NCI-H2107 (cell line): ENCODE data around the gene ZNF438.

Source experiments
- DNase-seq: peaks from one replicate; lab custom pipeline; 2025; lab: John Stamatoyannopoulos, UW

Gene ZNF438

DNA sequence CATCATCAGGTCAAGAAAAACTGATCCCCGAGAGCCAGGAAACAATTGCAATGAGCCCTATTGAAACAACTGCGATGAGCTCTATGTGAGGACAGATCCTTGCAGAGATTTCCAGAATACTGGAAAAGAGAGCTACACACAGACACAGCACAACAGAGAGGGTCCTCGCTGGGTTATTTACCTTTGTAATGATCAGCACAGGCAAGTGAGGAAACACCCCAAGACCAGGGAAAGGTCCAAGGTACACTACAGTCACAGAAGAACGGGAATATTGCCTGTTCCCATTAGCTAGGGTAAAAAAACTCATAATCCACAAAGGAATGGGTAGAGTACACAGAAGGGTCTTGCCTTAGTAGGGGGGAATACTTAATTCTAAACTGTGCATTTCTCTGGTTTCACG is 152.7 kb downstream of the ZNF438 start:
- DNase-seq: no peak

DNA sequence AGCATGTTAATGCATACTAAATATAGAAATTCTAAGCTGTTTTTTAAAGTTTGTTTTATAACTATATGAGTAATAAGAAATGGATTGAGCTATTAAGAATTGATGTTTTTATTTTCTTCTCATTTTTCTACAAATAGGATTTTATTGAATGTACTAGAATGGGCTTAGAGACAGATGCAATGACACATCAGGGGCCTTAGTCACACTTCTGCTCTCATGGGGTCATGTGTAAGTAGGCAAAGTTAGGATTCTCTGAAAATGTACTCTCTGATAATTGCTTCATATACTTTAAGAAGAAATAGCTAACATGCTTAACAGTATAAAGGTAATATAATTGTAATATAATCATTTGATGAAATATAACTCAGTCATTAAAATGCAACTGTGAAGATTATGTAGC is 154.6 kb downstream of the ZNF438 start:
- no peak for DNase-seq

DNA sequence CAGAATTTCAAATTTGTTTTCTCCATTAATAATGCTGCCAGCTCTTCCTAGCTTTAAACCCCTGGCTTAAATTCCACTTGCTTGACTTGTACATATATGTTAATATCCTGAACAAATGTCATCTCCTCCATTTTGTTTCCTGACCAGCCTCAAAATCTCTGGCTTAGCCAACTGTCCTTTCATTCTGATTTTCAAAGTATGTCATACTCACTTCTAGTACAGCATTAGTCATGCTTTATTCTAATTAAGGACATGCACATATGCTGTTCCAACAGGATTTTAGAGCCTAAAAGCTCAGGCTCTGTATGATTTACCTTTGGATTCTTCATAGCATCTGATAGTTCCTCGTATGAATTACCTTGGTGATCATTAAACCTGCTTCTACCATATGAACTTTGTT is 158.3 kb downstream of the ZNF438 start:
- no peak for DNase-seq

DNA sequence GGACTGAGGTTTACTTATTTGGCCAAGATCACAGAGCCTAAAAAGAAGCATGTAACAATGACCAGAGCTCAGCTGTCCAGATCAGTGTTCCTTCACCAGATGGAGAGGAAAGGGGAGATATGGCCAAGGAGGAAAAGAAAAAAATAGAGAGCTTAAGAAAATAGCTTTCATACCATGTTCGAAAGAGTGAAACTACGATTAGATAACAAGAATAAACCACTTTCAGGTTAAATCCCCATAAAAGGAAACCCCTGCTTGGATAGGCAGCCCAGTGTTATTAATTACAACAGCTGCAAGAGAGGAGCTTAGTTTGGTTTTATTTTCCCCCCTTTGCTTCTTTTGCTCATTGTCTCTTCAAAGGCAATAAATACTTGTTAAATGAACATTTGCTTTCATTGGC is 160.8 kb downstream of the ZNF438 start:
- no peak for DNase-seq

DNA sequence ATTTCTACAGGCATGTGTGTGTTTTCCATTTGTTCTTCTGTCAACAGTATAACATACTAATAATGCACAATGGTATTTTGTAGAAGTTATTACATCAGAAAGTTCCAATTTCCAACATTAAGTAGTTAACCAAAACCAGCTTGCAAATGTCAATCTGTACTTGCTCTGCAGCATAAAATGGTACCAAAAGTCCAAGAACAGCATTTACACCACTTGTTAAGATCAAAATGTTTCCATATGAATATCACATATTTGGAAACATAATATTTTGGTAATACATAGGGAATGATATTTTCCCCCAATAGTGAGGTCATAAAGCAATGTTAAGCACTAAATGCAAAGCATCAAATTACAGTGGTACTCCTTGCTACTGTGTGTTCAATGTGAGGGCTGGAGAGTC is 162.1 kb downstream of the ZNF438 start:
- no peak for DNase-seq

DNA sequence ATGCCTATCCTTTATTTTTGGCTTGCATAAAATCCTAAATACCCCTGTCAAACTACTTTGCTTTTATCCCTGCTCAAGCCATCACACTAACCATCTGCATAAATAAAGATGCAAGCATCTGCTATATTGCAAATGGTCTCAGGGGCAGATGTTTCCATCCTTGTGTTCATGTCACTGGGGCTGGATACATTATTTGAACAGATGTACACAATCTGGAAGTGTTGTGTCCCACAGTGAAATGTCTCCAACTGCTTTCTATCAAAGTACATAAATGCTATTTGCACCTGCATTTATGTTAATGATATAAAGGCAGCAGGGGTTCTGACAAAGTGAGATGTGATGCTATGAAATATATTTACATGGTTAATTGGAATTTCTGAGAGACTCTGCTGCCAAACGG is 163.1 kb downstream of the ZNF438 start:
- DNase-seq: no peak

DNA sequence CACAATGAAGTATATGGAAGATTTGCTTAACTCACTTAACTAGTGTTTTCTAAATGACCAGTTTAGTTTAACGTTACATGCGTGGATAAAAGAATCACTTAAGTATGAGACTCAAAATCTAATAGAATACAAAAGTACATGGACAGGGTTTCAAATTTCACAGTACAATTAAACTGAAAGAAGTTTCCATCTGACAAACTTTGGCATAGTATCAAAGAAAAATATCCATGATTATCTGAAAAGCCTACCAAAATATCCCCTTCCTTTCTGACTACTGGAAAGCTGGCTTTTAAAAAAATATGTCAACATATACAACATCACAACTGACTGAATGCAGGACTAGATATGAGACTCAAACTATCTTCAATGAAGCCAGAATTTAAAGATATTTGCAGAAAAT is 164.8 kb downstream of the ZNF438 start:
- no peak for DNase-seq

DNA sequence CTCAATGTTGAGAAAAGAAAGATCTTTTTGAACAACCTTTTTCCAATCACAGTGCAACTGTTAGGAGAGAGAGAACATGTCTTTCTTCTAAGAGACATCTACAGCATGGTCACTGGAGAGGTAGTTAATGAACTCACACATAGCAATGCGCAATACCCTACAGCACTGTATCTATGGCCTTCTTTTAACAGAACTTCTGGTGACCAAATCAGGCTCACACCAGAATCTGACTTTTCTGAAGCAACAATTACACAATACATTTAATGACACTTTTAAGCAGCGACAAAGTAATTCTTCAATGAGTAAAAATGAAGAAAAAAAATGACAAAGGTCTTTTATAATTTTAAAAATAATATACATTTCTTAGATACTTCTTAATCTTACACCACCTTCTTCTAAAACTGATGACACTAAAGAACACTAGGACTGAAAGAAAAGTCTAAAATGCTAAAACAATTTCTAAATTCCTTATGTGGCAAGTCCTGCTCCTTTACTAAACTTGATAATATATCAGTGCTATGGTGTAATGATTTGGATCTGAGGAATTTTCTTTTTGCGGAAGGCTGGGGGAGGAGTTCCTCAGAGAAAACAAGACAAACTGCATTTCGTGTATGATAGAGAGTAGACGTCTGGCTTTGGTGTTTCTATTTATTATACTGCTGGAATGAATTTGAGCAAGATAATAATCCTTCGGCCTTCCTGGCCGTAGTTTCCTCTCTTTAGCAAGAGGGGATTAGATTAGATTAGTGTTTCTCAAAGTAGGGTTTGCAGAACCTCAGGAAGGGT is 166.3 kb downstream of the ZNF438 start:
- DNase-seq: no peak

DNA sequence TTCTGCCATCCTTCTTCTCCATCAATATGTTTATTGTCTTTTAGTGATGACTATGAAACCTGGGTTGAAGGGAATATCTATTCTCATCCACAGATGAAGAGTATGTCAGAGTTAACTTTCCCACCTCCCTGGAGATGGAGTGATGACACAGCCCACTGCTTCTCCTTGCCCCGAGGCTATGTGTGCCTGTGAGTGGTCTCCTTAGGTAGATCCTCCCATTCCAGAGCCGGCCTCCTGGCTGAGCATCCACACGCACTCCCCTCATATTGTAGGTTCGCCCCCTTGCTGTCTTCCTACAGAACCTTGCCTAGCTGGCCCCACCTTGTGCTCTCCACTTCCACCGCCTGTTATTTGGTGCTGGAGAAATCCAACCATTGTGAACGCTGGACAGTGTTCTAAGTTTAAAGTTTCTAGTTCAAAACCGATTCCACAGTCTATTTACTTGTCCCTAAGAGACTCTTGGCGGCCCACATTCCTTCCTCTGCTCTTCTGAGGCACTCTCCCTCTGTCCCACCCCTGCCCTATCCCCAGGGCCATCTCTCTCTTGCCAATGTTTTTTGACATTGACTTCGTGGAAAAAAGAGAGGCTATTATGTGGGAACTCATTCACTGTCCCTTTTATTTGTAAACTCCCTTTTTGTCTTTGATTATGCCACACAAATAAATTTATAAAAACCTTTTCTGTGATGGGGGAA is 168.0 kb downstream of the ZNF438 start:
- no peak for DNase-seq

DNA sequence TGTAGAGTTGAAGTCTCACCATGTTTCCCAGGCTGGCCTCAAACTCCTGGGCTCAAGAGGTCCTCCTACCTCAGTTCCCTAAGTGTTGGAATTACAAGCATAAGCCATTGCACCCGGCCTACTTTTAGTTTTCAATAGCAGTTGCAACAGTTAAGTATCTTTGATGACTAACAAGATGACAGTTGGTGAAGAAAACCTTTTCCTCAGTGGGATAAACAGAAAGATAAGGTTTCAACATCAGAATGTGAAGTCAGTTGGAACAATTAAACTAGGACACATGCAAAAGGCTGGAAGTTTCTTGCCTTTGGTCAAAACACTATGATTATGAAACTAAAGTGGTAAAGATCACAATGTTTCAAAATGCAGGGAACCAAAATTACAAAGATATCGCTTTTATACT is 169.2 kb downstream of the ZNF438 start:
- no peak for DNase-seq

DNA sequence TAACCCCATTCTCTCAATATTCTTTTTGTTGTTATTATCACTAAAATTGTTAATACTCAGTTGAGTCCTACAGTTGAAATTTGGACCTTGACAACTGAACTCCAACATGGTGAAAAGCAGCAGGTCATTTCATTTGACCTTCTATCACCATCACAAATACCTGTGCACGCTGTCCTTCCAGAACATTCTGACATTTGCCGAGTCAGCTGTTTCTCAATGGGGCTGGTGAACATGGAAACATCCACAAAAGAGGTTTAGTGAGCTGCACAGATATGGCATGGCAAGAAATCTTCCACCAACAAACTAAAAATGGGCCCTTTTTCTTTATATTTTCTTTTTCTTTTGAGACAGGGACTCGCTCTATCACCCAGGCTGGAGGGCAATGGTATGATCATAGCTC is 169.7 kb downstream of the ZNF438 start:
- no peak for DNase-seq

DNA sequence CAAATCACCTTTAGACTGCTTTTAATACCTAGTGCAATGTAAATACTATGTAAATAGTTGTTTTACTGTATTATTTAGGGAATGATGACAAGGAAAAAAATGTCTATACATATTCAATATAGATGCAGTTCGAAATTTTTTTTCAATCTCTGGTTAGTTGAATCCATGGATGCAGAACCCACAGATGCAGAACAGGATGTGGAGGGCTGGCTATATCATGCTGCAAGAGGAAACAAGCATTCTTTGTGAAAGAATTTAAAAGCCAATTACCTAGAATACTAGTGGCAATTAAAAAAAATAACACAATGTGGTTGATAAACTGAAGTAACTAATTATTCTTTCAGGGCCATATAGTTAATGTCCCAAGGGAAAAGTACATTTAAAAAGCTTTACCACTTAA is 170.4 kb downstream of the ZNF438 start:
- no peak for DNase-seq

DNA sequence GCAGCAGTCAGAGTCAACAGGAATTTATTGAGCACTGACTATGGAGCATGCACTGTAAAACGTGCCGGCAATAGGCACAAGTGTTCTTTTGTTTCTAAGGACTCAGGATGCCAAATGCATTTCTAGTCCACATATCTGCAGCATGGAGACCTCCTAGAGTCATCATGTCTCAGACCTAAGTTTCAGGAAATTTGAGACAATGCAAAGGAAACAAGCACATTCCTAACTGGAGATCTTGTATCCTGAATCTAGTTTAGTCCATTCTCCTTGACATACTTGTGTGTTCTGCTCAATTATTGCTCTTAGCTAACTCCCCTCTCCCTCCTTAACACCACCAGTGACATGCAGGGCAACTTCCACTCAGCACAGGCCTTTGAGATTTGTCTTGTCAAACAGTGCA is 173.2 kb downstream of the ZNF438 start:
- no peak for DNase-seq

DNA sequence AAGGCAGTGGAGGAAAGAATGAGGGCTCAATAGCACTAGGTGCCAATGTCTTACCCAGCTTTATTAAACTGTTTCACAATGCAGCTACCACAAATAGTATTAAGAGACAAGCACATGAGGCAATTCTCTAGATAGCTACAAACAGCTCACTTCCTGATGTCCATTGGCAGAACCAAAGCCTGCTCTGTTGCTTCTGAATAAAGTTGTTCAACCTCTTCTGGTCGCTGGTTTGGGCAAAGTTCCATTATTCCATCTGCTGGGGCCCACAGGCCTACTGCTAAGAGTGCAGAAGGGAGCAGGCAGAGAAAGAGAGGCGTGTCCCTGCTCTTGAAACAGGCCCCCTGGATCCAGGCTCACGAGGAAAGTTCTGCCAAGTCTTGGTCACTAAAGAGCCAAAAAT is 173.9 kb downstream of the ZNF438 start:
- DNase-seq: no peak

DNA sequence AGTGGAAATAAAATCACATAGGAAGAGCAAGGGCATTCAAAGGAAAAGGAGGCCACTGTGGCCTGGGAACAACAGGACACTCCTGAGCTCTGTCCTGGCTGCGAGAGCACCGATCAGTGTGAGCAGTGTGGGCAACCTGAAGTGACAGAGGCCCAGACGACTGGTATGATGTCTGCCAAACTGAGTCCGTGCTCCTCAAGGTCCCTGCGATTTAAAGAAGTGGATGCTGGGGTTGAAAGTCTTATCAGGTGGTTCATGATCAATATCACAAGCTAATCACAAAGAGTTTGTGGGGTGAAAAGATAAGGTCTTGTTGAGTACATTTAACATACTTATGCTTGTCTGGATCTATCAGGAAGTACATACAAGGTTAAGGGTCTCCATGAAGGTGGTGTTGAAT is 176.5 kb downstream of the ZNF438 start:
- DNase-seq: no peak

DNA sequence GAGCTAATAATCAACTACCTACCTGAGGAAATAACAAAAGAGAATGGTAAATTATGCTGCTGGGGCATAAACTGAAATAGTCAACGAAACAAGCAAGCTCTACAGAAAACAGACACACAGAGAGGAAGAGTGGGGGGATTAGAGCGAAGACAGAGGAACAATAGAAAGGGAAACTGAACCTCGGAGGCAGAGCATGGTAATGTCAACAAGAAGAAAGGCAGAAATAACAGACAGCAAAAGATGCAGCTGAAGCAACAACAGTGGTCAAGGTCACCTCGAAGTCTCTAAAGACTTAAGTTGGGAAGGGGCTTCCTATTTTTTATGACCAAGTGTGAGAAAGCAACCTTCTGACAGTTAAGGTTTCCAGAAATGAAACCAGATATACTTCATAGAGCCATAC is 177.0 kb downstream of the ZNF438 start:
- DNase-seq: no peak

DNA sequence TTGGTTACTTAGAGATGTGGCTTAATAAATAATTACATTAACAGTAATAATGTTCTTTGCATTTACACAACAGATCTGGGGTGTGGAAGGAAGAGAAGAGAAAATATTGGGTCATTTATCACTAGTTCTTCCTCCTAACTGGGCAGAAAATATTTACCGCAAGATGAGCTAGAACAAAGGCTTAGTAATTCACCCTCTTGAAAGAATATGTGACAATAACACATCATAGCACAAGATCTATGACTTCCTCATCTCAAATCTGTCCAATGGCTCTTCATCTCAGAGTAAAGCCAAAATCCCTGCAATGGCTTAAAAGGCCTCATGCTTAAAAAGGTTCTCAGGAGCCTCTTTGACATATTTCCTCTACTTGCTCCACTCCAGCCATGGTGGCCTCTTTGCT is 178.6 kb downstream of the ZNF438 start:
- DNase-seq: no peak

DNA sequence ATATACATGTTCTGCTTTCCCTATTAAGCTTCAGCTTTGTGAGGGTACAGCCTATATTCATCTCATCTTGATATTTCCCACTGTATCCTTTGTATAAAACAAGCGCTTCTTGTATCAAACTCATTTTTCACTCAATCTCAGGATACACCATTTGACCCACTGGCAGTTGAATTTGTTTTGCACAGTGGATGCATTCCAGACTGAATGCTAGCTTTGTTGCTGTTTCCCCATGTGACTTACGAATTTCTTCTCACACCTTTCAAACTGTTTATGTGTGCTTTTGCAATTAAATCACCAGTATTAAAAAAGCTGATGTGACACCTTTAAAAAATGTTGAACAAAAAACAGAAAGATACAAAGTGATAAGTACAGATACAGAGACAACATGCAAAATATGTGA is 180.9 kb downstream of the ZNF438 start:
- DNase-seq: no peak

DNA sequence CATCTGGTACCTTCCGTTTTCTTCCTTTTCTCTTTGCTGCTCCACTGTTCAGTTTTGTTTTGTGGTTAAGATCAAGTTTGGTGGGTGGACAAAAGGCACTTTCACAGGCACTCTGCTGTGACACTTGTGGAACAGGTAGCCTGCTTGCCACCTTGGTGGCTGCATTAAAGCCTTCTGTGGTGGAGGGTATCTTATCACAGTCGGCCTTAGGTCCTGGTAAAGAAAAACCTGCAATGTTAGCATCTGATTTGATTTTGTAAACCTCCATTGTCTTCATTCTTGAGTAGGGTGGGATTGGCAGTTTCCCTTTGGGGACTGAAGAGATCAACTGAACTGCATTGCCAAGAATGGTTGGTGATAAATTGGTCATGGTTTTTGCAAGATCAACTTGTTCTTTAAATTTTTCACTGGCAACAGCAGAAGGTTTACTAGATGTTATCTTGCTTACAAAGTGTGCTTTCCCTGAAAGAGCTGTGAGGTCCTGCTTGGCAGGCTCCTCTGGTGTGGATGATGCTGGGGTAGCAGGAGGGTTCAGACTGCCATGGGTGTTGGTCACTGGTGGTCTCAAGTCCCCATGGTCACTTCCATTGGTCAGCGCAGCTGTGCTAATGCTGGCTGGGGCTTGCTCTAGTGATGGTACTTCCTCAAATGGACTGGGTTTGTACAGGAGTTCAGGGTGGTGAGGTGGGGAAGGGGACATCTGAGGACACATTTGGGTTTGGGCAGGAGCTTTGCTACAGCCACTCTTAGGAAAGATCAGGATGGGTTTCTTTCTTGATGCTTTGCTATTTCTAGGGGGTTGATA is 182.2 kb downstream of the ZNF438 start:
- no peak for DNase-seq

DNA sequence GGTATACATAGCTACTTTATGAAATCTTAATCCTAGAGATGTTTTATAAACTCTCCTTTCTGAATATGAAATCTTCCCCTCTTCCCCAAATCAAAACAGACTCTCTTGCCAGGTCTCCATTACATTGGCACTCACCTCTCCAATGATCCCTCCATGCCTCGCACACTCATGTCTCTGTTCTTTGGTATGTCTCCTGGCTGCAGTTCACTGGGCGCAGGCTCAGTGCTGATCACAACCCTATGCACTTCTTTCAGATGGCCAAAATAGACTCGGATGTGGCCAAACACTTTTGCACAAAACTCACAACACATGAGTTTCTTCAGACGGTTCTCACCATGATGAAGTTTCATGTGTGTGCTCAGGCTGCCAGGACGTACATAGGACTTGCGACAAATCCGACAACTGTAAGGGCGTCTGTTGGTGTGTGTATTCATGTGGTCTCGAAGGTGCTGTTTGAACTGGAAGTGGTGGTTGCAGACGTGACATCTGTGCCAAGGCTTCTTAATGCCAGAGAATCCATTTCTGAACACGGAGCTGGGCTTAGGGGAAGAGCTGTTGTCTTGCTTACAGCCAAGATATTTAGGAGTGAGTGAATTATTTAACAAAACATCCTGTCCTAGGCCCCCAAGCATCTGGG is 183.2 kb downstream of the ZNF438 start:
- DNase-seq: no peak

DNA sequence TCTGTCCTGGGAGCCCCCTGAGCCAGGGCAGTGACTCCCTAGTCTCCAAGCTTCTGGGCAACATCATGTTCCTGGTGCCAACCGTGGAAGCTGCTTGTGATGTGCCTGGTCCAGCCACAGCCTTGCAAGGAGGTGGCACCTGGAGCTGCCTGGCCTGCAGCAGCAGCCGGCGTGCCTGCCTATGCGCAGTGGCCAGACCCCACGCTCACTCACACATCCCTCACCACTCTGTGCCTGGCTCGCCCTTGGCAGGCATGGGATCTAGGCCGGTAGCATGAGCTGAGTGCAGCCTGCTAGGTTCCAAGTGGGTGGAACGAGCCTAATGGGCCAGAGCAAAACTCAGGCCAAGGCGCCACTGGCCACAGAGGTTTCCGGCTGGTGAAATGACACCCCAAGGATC is 184.0 kb downstream of the ZNF438 start:
- no peak for DNase-seq

DNA sequence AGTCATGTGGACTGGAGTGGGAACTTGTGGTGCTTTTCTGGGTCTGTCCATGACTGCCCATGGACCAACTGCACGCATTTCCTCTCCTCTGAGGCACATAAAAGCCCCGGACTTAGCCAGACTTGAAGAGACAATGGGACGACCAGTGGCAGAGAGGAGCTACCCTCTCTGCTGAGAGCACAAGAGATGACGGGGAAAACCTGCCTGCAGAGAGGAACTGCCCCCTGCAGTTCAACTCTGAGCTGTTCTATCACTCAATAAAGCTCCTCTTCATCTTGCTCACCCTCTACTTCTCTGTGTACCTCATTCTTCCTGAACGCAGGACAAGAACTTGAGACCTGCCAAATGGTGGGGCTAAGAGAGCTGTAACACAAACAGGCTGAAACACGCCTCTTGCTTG is 184.5 kb downstream of the ZNF438 start:
- no peak for DNase-seq

DNA sequence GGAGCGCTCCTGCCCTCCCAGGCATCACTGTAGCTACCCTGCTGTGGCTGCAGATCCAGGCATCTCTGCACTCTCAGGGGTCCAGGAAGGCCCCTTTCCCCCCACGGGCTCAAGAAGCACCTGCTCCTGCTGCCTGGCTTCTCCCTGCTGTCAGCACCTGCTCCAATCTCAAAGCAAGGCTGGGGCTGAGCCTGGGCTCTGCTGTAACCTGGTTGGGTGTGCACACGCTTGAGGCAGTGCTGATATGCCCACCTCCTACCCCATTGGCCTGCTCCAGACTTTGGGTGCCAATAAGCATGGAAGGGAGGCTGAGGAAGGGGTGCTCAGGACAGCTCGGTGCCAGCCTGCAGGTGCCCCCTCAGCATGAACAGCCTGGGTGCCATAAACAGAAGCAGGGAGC is 185.0 kb downstream of the ZNF438 start:
- DNase-seq: no peak
